Neural progenitor cell (in vitro differentiated cells): ENCODE results near the gene SYNDIG1L. TPM values are rescaled to one million over a fixed set of nuclear protein-coding genes. Genes with fewer than 3 reads are reported as not detected.
A peak's percentile ranks its signal among the peaks of the same experiment; 100 is the strongest.

Source experiments
- DNase-seq: peaks from one replicate; pipeline ENCODE4 v3.0.0-alpha.2; 2016; ENCODE audit warnings: low spot score
- H2AFZ ChIP-seq: fragments of 200-600 bp; sonication (generic); replicated peaks from 2 replicates; pipeline ENCODE4 v1.6.1; 2016; ENCODE audit warnings: antibody characterized with exemption
- H3F3A ChIP-seq: fragments of 200-600 bp; sonication (generic); 2 replicates; pipeline ENCODE4 v1.6.1; 2016; ENCODE audit warnings: antibody characterized with exemption, low read depth
- H3K27ac ChIP-seq: fragments of 200-600 bp; sonication (generic); 2 replicates; pipeline ENCODE4 v1.5.1; 2016; ENCODE audit warnings: mild to moderate bottlenecking
- H3K27me3 ChIP-seq: fragments of 200-600 bp; sonication (generic); 2 replicates; pipeline ENCODE4 v1.6.1; 2016; ENCODE audit warnings: mild to moderate bottlenecking, moderate library complexity
- H3K36me3 ChIP-seq: fragments of 200-600 bp; sonication (generic); 2 replicates; pipeline ENCODE4 v1.5.1; 2016
- H3K4me1 ChIP-seq: fragments of 200-600 bp; sonication (generic); 2 replicates; pipeline ENCODE4 v1.6.1; 2016; ENCODE audit warnings: mixed run types
- H3K4me2 ChIP-seq: fragments of 200-600 bp; sonication (generic); 2 replicates; pipeline ENCODE4 v1.6.1; 2016
- H3K4me3 ChIP-seq: fragments of 200-600 bp; sonication (generic); 2 replicates; pipeline ENCODE4 v1.5.1; 2016
- H3K79me2 ChIP-seq: fragments of 200-600 bp; sonication (generic); 2 replicates; pipeline ENCODE4 v1.6.1; 2016; ENCODE audit warnings: low read depth
- H3K9ac ChIP-seq: fragments of 200-600 bp; sonication (generic); 2 replicates; pipeline ENCODE4 v1.6.1; 2016
- H3K9me3 ChIP-seq: fragments of 200-600 bp; sonication (generic); 2 replicates; pipeline ENCODE4 v1.5.1; 2016; ENCODE audit warnings: low read depth
- H4K20me1 ChIP-seq: fragments of 200-600 bp; sonication (generic); 2 replicates; pipeline ENCODE4 v1.6.1; 2016; ENCODE audit warnings: low read depth
- H3K27ac Mint-ChIP-seq: 3 replicates; pipeline ENCODE4 v1.8.0; 2021; ENCODE audit warnings: mixed read lengths
- H3K27me3 Mint-ChIP-seq: 2 replicates; pipeline ENCODE4 v1.8.0; 2022; ENCODE audit warnings: low read depth, mild to moderate bottlenecking, inconsistent platforms, moderate library complexity, mixed read lengths; ENCODE audit not compliant: insufficient read depth
- H3K36me3 Mint-ChIP-seq: 3 replicates; pipeline ENCODE4 v1.8.0; 2021; ENCODE audit warnings: mixed read lengths
- H3K4me1 Mint-ChIP-seq: 3 replicates; pipeline ENCODE4 v1.8.0; 2021; ENCODE audit warnings: mixed read lengths
- H3K4me3 Mint-ChIP-seq: 3 replicates; pipeline ENCODE4 v1.8.0; 2021; ENCODE audit warnings: mild to moderate bottlenecking, moderate library complexity, mixed read lengths
- H3K9me3 Mint-ChIP-seq: 3 replicates; pipeline ENCODE4 v1.8.0; 2020; ENCODE audit warnings: mixed read lengths
- EZH2 ChIP-seq: fragments of 200-600 bp; sonication (generic); IDR thresholded peaks from 2 replicates; pipeline ENCODE4 v1.6.1; 2017; ENCODE audit warnings: antibody characterized with exemption, mild to moderate bottlenecking, moderate library complexity
- EZH2phosphoT487 ChIP-seq: fragments of 200-600 bp; sonication (generic); IDR thresholded peaks from 2 replicates; pipeline ENCODE4 v1.6.1; 2017; ENCODE audit warnings: antibody characterized with exemption
- total RNA-seq: library from RNA; depleted of rRNA; stranded (reverse); fragments of >200 nt; gene quantifications from 2 replicates; pipeline ENCODE4 v1.2.3, GENCODE V29; 2015; ENCODE audit warnings: low replicate concordance
- TF ChIP-seq, protein P1 (sequence below): fragments of 200-600 bp; sonication (generic); IDR thresholded peaks from 2 replicates; pipeline ENCODE4 v1.5.1; 2017; ENCODE audit warnings: antibody characterized with exemption, mild to moderate bottlenecking

The SYNDIG1L gene
- total RNA-seq, 1 donor from 2014 or later = not detected

DNA sequence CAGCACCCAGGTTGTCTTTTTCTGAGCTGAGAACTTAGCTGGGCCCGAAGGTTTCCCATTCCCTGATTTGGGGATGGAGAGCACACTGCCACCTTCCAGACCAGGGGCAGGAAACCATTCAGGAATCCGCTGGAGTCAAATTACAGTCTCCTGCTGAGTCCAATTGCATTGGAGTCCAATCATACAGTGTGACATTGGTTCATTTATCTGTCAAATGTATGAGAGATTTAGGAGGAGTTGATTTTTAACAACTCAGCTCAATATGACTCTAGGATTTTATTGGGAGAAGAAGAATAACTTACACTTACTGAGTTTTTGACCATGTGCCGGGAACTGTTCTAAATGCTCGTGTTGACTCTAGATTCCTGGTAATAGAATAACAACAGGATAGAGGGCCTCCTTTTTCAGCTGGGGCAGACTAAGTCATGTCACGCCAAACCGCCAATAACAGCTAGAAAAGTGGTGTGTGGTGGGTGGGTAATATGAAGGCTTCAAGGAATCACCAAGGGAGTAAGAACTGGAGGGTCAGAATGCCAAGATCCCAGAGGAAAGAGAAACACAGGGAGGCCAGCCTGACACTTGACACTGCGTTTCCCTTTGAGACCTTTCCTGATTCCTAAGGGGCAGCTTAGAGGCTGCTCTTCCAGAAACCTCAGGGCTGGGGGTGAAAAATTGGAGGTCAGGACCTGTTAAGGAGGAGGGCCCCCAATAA, 11.5 kb downstream of the SYNDIG1L start:
- Histone ChIP-seq H3K27me3 (no peaks in the 10 kb centered on the region), H3K4me2 (peak overlapping the region; percentile 53), H3K79me2 (no peaks in the 10 kb centered on the region), H3K4me3 (no peak overlapping the region), H3K36me3 (no peaks in the 10 kb centered on the region), H3K27ac (peak overlapping the region; percentile 21), H4K20me1 (no peaks in the 10 kb centered on the region), H3K4me1 (peaks cover 59% of the 10 kb centered on the region), H3K9ac (no peak overlapping the region), H2AFZ (peak overlapping the region; percentile 74), H3K9me3 (no peaks in the 10 kb centered on the region), H3F3A (peaks cover 48% of the 10 kb centered on the region)
- TF ChIP-seq EZH2phosphoT487 = no peak
- TF ChIP-seq, protein P1, sequence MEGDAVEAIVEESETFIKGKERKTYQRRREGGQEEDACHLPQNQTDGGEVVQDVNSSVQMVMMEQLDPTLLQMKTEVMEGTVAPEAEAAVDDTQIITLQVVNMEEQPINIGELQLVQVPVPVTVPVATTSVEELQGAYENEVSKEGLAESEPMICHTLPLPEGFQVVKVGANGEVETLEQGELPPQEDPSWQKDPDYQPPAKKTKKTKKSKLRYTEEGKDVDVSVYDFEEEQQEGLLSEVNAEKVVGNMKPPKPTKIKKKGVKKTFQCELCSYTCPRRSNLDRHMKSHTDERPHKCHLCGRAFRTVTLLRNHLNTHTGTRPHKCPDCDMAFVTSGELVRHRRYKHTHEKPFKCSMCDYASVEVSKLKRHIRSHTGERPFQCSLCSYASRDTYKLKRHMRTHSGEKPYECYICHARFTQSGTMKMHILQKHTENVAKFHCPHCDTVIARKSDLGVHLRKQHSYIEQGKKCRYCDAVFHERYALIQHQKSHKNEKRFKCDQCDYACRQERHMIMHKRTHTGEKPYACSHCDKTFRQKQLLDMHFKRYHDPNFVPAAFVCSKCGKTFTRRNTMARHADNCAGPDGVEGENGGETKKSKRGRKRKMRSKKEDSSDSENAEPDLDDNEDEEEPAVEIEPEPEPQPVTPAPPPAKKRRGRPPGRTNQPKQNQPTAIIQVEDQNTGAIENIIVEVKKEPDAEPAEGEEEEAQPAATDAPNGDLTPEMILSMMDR = no peak
- no peak for TF ChIP-seq EZH2
- Mint-ChIP-seq H3K27ac (peak overlapping the region; percentile 66), H3K27me3 (peaks cover 2% of the 10 kb centered on the region), H3K4me1 (peaks cover 26% of the 10 kb centered on the region), H3K9me3 (no peaks in the 10 kb centered on the region), H3K4me3 (peak overlapping the region; percentile 34), H3K36me3 (no peaks in the 10 kb centered on the region)
- peak; percentile 77 for DNase-seq

DNA sequence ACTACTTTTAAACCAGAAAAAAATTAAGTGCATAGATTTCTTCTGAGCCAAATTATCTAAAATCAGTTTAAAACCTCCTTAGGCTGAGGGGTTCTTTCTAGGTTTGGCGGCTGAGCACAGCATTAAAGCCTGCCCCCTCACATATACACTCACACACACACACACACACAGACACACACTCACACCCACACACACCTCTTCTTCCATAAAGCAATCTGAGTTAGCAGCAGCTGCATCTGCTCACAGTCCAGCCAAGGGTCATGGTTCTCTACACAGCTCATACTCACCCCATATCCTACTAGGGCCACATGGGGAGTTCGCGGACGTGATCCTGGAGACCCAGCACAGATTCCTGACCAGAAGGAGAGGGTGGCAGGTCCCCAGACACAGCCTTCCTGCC, 12.4 kb downstream of the SYNDIG1L start:
- no peaks in the 10 kb centered on the region for H3K79me2 ChIP-seq
- H3K27ac ChIP-seq = no peak overlapping the region
- H3K4me2 ChIP-seq = peak overlapping the region; percentile 53
- H3K27me3 Mint-ChIP-seq = peaks cover 2% of the 10 kb centered on the region
- H3K4me1 ChIP-seq = peaks cover 51% of the 10 kb centered on the region
- no peak overlapping the region for H3K9ac ChIP-seq
- no peak overlapping the region for H3K4me3 Mint-ChIP-seq
- DNase-seq = no peak
- no peaks in the 10 kb centered on the region for H4K20me1 ChIP-seq
- H3K36me3 ChIP-seq = no peaks in the 10 kb centered on the region
- H3K36me3 Mint-ChIP-seq = no peaks in the 10 kb centered on the region
- no peaks in the 10 kb centered on the region for H3K9me3 ChIP-seq
- TF ChIP-seq, protein P1 = no peak
- TF ChIP-seq EZH2phosphoT487 (no peak), EZH2 (no peak)
- peaks cover 26% of the 10 kb centered on the region for H3K4me1 Mint-ChIP-seq
- H3K9me3 Mint-ChIP-seq = no peaks in the 10 kb centered on the region
- peaks cover 41% of the 10 kb centered on the region for H3F3A ChIP-seq
- H2AFZ ChIP-seq = peak overlapping the region; percentile 74
- no peaks in the 10 kb centered on the region for H3K27me3 ChIP-seq
- peak overlapping the region; percentile 67 for H3K27ac Mint-ChIP-seq
- H3K4me3 ChIP-seq = no peak overlapping the region

DNA sequence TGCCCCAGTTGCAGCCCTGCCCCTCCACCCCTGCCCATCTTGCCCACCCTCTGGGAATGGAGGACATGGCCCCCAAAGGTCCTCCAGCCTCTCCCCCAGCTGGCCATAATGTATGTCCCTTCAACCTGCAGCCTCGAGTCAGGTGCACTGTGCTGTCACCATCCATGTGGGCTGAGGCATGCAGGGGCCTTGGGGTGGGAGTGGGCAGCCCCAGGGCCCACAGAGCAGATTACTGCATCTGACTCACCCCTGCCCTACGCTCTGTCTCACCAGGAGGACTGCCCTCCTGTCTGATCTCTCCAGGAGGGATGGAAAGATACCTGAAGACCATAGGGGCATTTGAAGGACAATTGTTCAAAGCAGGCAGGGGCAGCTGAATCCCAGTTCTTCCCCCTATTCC, 13.3 kb downstream of the SYNDIG1L start:
- Histone ChIP-seq H3K27ac (no peak overlapping the region), H3K4me3 (no peak overlapping the region), H4K20me1 (no peaks in the 10 kb centered on the region), H3K27me3 (no peaks in the 10 kb centered on the region), H2AFZ (no peak overlapping the region), H3K36me3 (no peaks in the 10 kb centered on the region), H3F3A (peaks cover 32% of the 10 kb centered on the region), H3K4me1 (peaks cover 42% of the 10 kb centered on the region), H3K79me2 (no peaks in the 10 kb centered on the region), H3K9me3 (no peaks in the 10 kb centered on the region), H3K9ac (no peak overlapping the region), H3K4me2 (no peak overlapping the region)
- H3K9me3 Mint-ChIP-seq = no peaks in the 10 kb centered on the region
- TF ChIP-seq, protein P1 = no peak
- TF ChIP-seq EZH2phosphoT487 (no peak), EZH2 (no peak)
- H3K36me3 Mint-ChIP-seq = no peaks in the 10 kb centered on the region
- peaks cover 2% of the 10 kb centered on the region for H3K27me3 Mint-ChIP-seq
- H3K27ac Mint-ChIP-seq = peak overlapping the region; percentile 90
- DNase-seq = no peak
- no peak overlapping the region for H3K4me3 Mint-ChIP-seq
- H3K4me1 Mint-ChIP-seq = peaks cover 26% of the 10 kb centered on the region
